Activated CD4-positive, CD25-positive, alpha-beta regulatory T cell treated with anti-CD3 and anti-CD28 coated beads, Interleukin-2, amount 50 U/mL, for 72 hours (primary cell): ENCODE measurements around the gene ACR.
"Not testable (repeated sequence)": the region's sequence is repeated elsewhere in the genome, so short reads cannot be mapped to it uniquely, and the experiment has no call there.

ENCODE experiments used
- DNase-seq: peaks from one replicate; pipeline ENCODE4 v3.0.0; 2021

Gene ACR

GRCh38 chr22:50783033-50783879, 45.3 kb downstream of the ACR start, which contains the start of gene RABL2B:
Gene RABL2B (minus strand): TSS chr22:50783636. CDS start chr22:50782294, 1,342 bp downstream.
- DNase-seq, result peak; percentile 92

- peak; percentile 34 for DNase-seq
Observed at GRCh38 chr22:50783880-50784276, 45.9 kb downstream of the ACR start.

- DNase-seq, result not testable (repeated sequence)
Observed at GRCh38 chr22:50785289-50785688, 47.3 kb downstream of the ACR start.

DNA sequence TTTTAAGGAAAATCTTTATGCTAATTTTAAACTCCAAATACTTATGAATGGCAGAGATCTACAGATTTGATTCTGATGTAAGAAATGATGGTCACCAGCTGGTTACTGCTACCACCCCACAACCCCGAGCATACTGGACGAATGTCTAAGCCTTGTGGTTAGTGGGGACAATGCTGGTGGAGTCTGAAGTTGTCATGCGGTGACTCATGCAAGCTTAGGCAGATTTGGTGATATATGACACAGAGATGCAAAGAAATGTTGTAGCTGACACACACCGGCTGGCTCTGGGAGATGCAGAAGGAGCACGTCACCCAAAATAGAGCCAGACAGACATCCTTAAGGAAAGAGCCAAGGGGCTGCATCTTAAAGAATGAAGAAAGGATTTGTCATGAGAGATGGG, 48.9 kb downstream of the ACR start:
- DNase-seq, result not testable (repeated sequence)
